Ascending aorta (tissue), 2 donors: Measurements from ENCODE around the gene RASGEF1C. TPM values are rescaled to one million over a fixed set of nuclear protein-coding genes. Genes with fewer than 3 reads are reported as not detected.

Source experiments
- DNase-seq, 2 donors: peaks; one replicate each; pipeline ENCODE4 v3.0.0-alpha.2; 2019; ENCODE audit warnings: low spot score in 2 of 2
- H3K27ac ChIP-seq, 2 donors: fragments of 200-600 bp; sonication (generic); one replicate each; pipeline ENCODE4 v1.5.1; 2016 to 2017; ENCODE audit warnings: mild to moderate bottlenecking in 1 of 2
- H3K27me3 ChIP-seq: fragments of 200-600 bp; sonication (generic); one replicate; pipeline ENCODE4 v1.5.1; 2017
- H3K36me3 ChIP-seq, 2 donors: fragments of 200-600 bp; sonication (generic); one replicate each; pipeline ENCODE4 v1.5.1; 2016
- H3K4me1 ChIP-seq, 2 donors: fragments of 200-600 bp; sonication (generic); one replicate each; pipeline ENCODE4 v1.5.1; 2016 to 2017; ENCODE audit warnings: mild to moderate bottlenecking in 1 of 2
- H3K4me3 ChIP-seq, 2 donors: fragments of 200-600 bp; sonication (generic); one replicate each; pipeline ENCODE4 v1.5.1; 2016 to 2017; ENCODE audit warnings: mild to moderate bottlenecking in 1 of 2
- H3K9me3 ChIP-seq, 2 donors: fragments of 200-600 bp; sonication (generic); one replicate each; pipeline ENCODE4 v1.5.1; 2016
- intact Hi-C: fragments of 100-400 bp; cut with DNase I; formaldehyde crosslinking; loops from one replicate; pipeline ENCODE4 v1.15.1; 2023
- total RNA-seq: library from RNA; depleted of rRNA; stranded (reverse); fragments of >200 nt; gene quantifications from one replicate; pipeline ENCODE4 v1.1.0, GENCODE V29; 2016
- TF ChIP-seq, protein P1 (sequence below), 3 experiments: fragments of 200-600 bp in 2 of 3; fragments of 450-650 bp in 1 of 3; sonication (generic) in 2 of 3; IDR thresholded peaks; one replicate each; pipeline ENCODE4 v1.5.1; 2016 to 2019; ENCODE audit warnings: antibody characterized with exemption in 3 of 3, mild to moderate bottlenecking in 1 of 3, moderate library complexity in 1 of 3

RASGEF1C gene
- total RNA-seq, 1 donor from 2014 or later, result not detected

- no peak for DNase-seq
- Histone ChIP-seq H3K27ac (no peak overlapping the region), H3K27me3 (no peaks in the 10 kb centered on the region), H3K4me3 (no peak overlapping the region), H3K4me1 (no peaks in the 10 kb centered on the region), H3K9me3 (no peaks in the 10 kb centered on the region), H3K36me3 (no peaks in the 10 kb centered on the region)
- intact Hi-C loops, result no loop called here
- TF ChIP-seq, protein P1, sequence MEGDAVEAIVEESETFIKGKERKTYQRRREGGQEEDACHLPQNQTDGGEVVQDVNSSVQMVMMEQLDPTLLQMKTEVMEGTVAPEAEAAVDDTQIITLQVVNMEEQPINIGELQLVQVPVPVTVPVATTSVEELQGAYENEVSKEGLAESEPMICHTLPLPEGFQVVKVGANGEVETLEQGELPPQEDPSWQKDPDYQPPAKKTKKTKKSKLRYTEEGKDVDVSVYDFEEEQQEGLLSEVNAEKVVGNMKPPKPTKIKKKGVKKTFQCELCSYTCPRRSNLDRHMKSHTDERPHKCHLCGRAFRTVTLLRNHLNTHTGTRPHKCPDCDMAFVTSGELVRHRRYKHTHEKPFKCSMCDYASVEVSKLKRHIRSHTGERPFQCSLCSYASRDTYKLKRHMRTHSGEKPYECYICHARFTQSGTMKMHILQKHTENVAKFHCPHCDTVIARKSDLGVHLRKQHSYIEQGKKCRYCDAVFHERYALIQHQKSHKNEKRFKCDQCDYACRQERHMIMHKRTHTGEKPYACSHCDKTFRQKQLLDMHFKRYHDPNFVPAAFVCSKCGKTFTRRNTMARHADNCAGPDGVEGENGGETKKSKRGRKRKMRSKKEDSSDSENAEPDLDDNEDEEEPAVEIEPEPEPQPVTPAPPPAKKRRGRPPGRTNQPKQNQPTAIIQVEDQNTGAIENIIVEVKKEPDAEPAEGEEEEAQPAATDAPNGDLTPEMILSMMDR (IDR thresholded peaks at IDR 0.05), result no peak
Observed at GRCh38 chr5:180205916-180206315, 3.1 kb downstream of the RASGEF1C start.

DNA sequence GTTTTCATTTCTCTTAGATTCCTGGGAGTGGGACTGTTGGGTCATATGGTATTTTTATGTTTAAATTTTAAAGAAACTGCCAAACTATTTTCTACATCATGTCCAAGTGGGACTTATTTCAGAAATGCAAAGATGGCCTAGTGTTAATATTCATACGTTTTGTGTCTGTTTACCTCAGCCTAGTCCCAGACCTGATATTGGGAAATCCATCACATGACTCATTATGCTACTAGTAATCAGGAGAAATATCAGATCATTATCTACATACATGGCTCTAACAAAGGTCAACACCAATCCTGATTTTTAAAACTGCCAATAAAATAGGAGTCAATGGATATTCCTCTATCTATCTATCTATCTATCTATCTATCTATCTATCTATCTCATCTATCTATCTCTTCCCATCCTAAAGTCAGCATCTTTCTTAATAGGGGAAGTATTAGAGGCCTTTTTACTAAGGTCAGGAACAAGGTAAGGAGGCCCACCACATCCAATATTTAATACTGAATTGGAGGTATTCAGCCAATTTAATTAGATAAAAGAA, 4.7 kb downstream of the RASGEF1C start:
- Histone ChIP-seq H3K36me3 (no peaks in the 10 kb centered on the region), H3K9me3 (no peaks in the 10 kb centered on the region), H3K27me3 (no peaks in the 10 kb centered on the region), H3K27ac (no peak overlapping the region), H3K4me1 (no peaks in the 10 kb centered on the region), H3K4me3 (no peak overlapping the region)
- intact Hi-C loops, result no loop called here
- no peak for DNase-seq
- TF ChIP-seq, protein P1 (IDR thresholded peaks at IDR 0.05), result no peak

- Histone ChIP-seq H3K36me3 (no peaks in the 10 kb centered on the region), H3K27ac (no peak overlapping the region), H3K4me3 (no peak overlapping the region), H3K27me3 (no peaks in the 10 kb centered on the region), H3K4me1 (no peaks in the 10 kb centered on the region), H3K9me3 (no peaks in the 10 kb centered on the region)
- TF ChIP-seq, protein P1 (IDR thresholded peaks at IDR 0.05), result no peak
- DNase-seq, result no peak
- intact Hi-C loops, result no loop called here
Observed at GRCh38 chr5:180202939-180203573, 6.0 kb downstream of the RASGEF1C start.

DNA sequence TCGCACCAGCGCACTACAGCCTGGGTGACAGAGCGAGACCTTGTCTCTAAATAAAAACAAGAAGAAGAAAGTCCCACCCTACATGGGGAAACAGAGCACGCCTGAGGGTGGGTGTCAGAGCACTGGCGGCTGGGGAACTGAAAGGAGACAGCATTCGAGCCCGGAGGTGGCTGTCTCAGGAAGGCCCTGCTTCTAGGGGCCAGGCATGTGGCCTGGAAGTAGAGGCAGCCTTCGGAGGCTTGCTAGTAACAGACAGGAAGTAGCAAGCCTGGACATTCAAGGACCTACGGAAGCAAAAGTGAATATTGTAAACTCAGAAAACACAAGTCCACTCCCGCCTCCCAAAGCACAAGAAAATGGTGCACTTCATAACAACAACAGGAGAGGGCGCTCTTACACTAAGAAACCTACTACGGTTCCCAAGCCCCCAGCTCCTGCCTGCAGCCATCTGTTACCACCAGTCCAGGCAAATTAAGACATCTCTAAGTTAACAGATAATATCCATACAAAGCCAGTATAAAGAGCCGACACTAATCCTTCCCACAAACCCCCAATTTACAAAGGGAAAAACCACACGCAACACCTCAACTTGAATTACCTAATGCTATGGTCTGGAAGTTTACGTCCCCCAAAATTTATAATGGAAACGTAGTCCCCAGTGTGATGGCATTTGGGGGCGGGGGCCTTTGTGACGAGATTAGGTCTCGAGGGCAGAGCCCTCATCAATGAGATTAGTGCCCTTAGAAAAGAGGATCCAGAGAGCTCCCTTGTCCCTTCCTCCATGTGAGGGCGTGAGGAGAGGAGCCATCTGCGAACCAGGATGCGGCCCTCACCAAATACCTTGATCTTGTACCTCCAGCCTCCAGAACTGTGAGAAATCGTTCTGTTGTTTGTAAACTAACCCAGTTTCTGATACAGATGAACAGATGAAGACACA, 7.7 kb downstream of the RASGEF1C start:
- H3K36me3 ChIP-seq, result no peaks in the 10 kb centered on the region
- no peak for DNase-seq
- H3K9me3 ChIP-seq, result no peaks in the 10 kb centered on the region
- intact Hi-C loops, result no loop called here
- no peaks in the 10 kb centered on the region for H3K27me3 ChIP-seq
- TF ChIP-seq, protein P1 (IDR thresholded peaks at IDR 0.05), result no peak
- no peak overlapping the region for H3K27ac ChIP-seq
- no peak overlapping the region for H3K4me3 ChIP-seq
- H3K4me1 ChIP-seq, result no peaks in the 10 kb centered on the region

DNA sequence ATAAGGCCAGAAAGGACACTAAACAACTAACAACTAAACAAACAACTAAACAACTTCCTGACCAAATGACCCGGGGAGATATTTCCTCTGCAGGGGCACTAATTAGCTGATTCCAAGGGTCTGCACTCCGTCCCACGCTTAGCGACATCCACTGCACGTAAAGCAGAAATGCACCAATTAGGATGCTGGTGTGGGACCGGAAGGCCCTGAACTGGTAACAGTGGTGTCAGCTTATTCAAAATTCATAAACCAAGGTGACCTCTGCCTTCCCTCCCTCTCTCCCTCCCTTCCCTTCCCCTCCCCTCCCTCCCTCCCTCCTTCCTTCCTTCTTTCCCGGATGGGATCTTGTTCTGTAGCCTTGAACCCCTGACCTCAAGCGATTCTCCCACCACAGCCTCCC, 9.6 kb downstream of the RASGEF1C start:
- DNase-seq, result no peak
- H3K36me3 ChIP-seq, result no peaks in the 10 kb centered on the region
- no peak overlapping the region for H3K4me3 ChIP-seq
- no peaks in the 10 kb centered on the region for H3K27me3 ChIP-seq
- no peaks in the 10 kb centered on the region for H3K9me3 ChIP-seq
- H3K4me1 ChIP-seq, result no peaks in the 10 kb centered on the region
- intact Hi-C loops, result no loop called here
- H3K27ac ChIP-seq, result no peak overlapping the region
- TF ChIP-seq, protein P1 (IDR thresholded peaks at IDR 0.05), result no peak
